ENCODE results near the gene NKX6-1. TPM values are rescaled to one million over a fixed set of nuclear protein-coding genes. Genes with fewer than 3 reads are reported as not detected.

Gene NKX6-1
- total and polyA plus RNA-seq, 12 donors = 0.06 to 0.14 TPM; not detected in 10

DNA sequence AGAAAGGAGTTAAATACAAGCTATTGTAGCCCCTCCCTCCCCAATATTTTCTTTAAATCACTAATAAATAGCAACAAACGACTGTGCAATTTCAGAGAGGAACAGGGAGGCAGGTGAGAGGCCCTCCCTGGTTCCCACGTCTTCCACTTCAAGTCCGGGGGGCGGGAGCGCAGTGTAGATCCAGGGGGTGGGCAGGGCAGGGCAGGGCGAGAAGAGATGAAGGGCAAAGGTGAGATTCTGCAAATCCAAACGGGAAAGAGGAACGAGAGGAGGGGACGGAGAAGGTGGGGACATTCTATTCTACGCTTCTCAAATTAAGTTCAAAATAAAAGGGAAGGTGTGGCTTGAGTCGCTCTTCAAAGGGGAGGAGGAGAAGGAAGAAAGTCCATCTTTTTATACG is 6.8 kb downstream of the NKX6-1 start:
- H3K4me1 ChIP-seq (replicated peaks in 1 of 2) = peaks cover 0 to 7% of the 10 kb centered on the region in 2 donors
- H3K27me3 ChIP-seq = peaks cover 87% of the 10 kb centered on the region

DNA sequence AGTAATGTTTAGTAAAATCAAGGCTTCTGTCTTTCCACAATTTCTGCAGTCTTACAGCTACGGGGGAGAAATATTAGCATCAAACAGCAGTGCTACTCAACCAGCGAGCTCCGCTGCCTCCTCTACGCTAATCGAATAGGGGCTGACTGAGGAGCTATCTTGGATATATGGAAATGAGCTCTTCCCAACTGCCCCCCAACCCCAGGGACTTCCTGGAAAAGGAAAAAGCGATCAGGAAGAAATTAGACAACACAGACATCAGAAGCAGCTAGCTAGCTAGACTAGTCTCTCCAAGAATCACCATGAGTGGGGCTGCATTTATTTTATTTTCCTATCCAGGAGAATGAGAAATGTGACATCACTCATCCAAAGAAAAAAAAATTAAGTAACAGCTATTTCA is 7.6 kb downstream of the NKX6-1 start:
- intact Hi-C loops (cut with DNase I) = loop anchor here in 1 of 2 donors (10.0 kb wide), 1 partner anchor 847 kb away; no protein-coding TSS in a partner anchor
- DNase-seq = no peak
- Histone ChIP-seq H3K4me1 (replicated peaks in 1 of 2) (peaks cover 0 to 5% of the 10 kb centered on the region in 2 donors), H3K9me3 (replicated peaks in 1 of 3) (no peaks in the 10 kb centered on the region), H3K27me3 (peaks cover 79% of the 10 kb centered on the region), H3K4me3 (no peak overlapping the region), H3K27ac (no peak overlapping the region), H3K36me3 (replicated peaks in 1 of 2) (no peaks in the 10 kb centered on the region)
- no peak for TF ChIP-seq CTCF (IDR thresholded peaks at IDR 0.05)
- WGBS, 4 donors = 22 to 32% (median 24%) methylated on average over 6 of the region's 6 CpGs

More for the DNA sequence above, 6.8 kb downstream of the NKX6-1 start:
- 11 to 19% (median 12%) methylated on average over 12 of the region's 12 CpGs for WGBS, 4 donors
- TF ChIP-seq POLR2A (IDR thresholded peaks at IDR 0.05) (no peak), CTCF (IDR thresholded peaks at IDR 0.05) (no peak)
- Histone ChIP-seq H3K36me3 (replicated peaks in 1 of 2) (no peaks in the 10 kb centered on the region), H3K9me3 (replicated peaks in 1 of 3) (no peaks in the 10 kb centered on the region), H3K4me3 (no peak overlapping the region), H3K27ac (no peak overlapping the region)
- no peak for DNase-seq
- intact Hi-C loops (cut with DNase I) = loop anchor here in 1 of 2 donors (10.0 kb wide), 1 partner anchor 847 kb away; no protein-coding TSS in a partner anchor

DNA sequence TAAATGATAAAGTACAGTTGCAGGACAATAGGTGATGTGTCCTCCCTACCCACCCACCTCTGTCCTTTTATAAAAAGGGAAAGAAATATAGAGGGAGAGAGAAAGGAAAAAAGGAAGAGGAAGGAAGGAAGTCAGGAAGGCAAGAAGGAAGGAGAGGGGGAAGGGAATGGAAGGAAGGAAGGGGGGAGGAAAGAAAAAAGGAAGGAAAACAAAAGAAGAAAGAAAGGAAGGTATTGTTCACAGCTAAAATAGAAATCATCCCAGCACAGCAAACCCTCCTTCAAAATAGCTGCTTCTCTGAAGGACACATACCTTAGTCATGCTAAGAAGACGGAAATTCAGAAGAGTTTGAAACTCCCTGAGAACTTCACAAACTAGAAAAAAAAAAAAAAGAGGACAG is 8.4 kb downstream of the NKX6-1 start:
- H3K36me3 ChIP-seq (replicated peaks in 1 of 2) = no peaks in the 10 kb centered on the region
- DNase-seq = no peak
- WGBS, 4 donors = 15 to 24% (median 18%) methylated on average over 1 of the region's 1 CpG
- no peaks in the 10 kb centered on the region for H3K9me3 ChIP-seq (replicated peaks in 1 of 3)
- intact Hi-C loops (cut with DNase I) = loop anchor here in 1 of 2 donors (10.0 kb wide), 1 partner anchor 846 kb away; no protein-coding TSS in a partner anchor
- peaks cover 0 to 5% of the 10 kb centered on the region in 2 donors for H3K4me1 ChIP-seq (replicated peaks in 1 of 2)
- peaks cover 74% of the 10 kb centered on the region for H3K27me3 ChIP-seq
- no peak overlapping the region for H3K4me3 ChIP-seq
- no peak overlapping the region for H3K27ac ChIP-seq
- TF ChIP-seq CTCF (IDR thresholded peaks at IDR 0.05) = no peak

- peaks cover 79% of the 10 kb centered on the region for H3K27me3 ChIP-seq
- H3K4me1 ChIP-seq (replicated peaks in 1 of 2) = peaks cover 0 to 10% of the 10 kb centered on the region in 2 donors
- no peak for TF ChIP-seq CTCF (IDR thresholded peaks at IDR 0.05)
- TF ChIP-seq POLR2A (IDR thresholded peaks at IDR 0.05) = no peak
- H3K36me3 ChIP-seq (replicated peaks in 1 of 2) = no peaks in the 10 kb centered on the region
- no peak for DNase-seq
- H3K27ac ChIP-seq = no peak overlapping the region
- H3K4me3 ChIP-seq = no peak overlapping the region
- no peaks in the 10 kb centered on the region for H3K9me3 ChIP-seq (replicated peaks in 1 of 3)
- intact Hi-C loops (cut with DNase I) = no loop called here
- 34 to 51% (median 34%) methylated on average over 4 of the region's 4 CpGs for WGBS, 4 donors
Observed at GRCh38 chr4:84484236-84484635, 14.9 kb downstream of the NKX6-1 start.
